ENCODE data around the gene EFEMP1. TPM values are rescaled to one million over a fixed set of nuclear protein-coding genes. Genes with fewer than 3 reads are reported as not detected.
A peak's percentile ranks its signal among the peaks of the same experiment; 100 is the strongest.

EFEMP1 gene
- total RNA-seq, 4 donors from 2014 or later: 11.2 to 68.3 (median 41.8) TPM

DNA sequence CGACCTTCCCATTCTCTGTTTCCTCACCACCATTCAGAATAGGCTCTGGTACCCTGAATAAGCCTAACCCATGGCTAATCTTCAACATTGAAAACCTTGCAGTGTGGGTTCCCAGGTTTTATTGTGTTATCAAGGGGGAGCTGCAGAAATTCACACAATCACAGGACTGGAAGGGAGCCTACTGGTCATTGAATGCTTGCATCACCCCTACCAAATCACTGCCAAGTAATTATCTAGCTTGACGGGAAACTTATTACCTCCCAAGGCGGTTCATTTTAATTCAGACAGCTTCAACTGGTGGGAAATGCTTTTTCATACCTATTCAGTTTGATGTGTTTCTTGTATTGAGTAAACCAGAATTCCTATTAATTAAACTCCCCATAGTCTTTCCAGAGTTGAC lies 33.6 kb upstream of the EFEMP1 start:
- H3K27me3 ChIP-seq: no peaks in the 10 kb centered on the region
- TF ChIP-seq, protein P1, sequence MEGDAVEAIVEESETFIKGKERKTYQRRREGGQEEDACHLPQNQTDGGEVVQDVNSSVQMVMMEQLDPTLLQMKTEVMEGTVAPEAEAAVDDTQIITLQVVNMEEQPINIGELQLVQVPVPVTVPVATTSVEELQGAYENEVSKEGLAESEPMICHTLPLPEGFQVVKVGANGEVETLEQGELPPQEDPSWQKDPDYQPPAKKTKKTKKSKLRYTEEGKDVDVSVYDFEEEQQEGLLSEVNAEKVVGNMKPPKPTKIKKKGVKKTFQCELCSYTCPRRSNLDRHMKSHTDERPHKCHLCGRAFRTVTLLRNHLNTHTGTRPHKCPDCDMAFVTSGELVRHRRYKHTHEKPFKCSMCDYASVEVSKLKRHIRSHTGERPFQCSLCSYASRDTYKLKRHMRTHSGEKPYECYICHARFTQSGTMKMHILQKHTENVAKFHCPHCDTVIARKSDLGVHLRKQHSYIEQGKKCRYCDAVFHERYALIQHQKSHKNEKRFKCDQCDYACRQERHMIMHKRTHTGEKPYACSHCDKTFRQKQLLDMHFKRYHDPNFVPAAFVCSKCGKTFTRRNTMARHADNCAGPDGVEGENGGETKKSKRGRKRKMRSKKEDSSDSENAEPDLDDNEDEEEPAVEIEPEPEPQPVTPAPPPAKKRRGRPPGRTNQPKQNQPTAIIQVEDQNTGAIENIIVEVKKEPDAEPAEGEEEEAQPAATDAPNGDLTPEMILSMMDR (IDR thresholded peaks at IDR 0.05): no peak
- no peak for TF ChIP-seq POLR2A (IDR thresholded peaks at IDR 0.05)
- no peak overlapping the region for H3K27ac ChIP-seq
- H3K9me3 ChIP-seq: no peaks in the 10 kb centered on the region
- H3K36me3 ChIP-seq: no peaks in the 10 kb centered on the region
- no peak for DNase-seq
- H3K4me1 ChIP-seq: peaks cover 2 to 22% (median 6%) of the 10 kb centered on the region in 3 donors
- H3K4me3 ChIP-seq: no peak overlapping the region
- intact Hi-C loops (cut with DNase I): loop anchor here (5.0 kb wide), 1 partner anchor 180 kb away; no protein-coding TSS in a partner anchor
- WGBS, 2 donors: 76 to 83% methylated on average over 3 of the region's 3 CpGs

- Histone ChIP-seq H3K4me3 (no peak overlapping the region), H3K27me3 (no peaks in the 10 kb centered on the region), H3K4me1 (peaks cover 2 to 22% (median 6%) of the 10 kb centered on the region in 3 donors), H3K27ac (peak overlapping the region in 2 of 4 donors; percentile 19 to 38), H3K36me3 (no peaks in the 10 kb centered on the region), H3K9me3 (no peaks in the 10 kb centered on the region)
- WGBS, 2 donors: 64 to 71% methylated on average over 4 of the region's 4 CpGs
- DNase-seq: no peak
- intact Hi-C loops (cut with DNase I): loop anchor here (5.0 kb wide), 1 partner anchor 177 kb away; no protein-coding TSS in a partner anchor
- no peak for TF ChIP-seq POLR2A (IDR thresholded peaks at IDR 0.05)
Measured at GRCh38 chr2:55954306-55955035, 30.9 kb upstream of the EFEMP1 start.

- H3K4me1 ChIP-seq: peaks cover 0 to 3% (median 2%) of the 10 kb centered on the region in 3 donors
- DNase-seq: no peak
- H3K4me3 ChIP-seq: no peak overlapping the region
- intact Hi-C loops (cut with DNase I): no loop called here
- no peaks in the 10 kb centered on the region for H3K27me3 ChIP-seq
- TF ChIP-seq, protein P1 (IDR thresholded peaks at IDR 0.05): no peak
- TF ChIP-seq POLR2A (IDR thresholded peaks at IDR 0.05): no peak
- WGBS, 2 donors: 59 to 67% methylated on average over 4 of the region's 4 CpGs
- H3K36me3 ChIP-seq: no peaks in the 10 kb centered on the region
- H3K27ac ChIP-seq: no peak overlapping the region
- H3K9me3 ChIP-seq: no peaks in the 10 kb centered on the region
Measured at GRCh38 chr2:55952415-55952814, 28.8 kb upstream of the EFEMP1 start.

- DNase-seq: no peak
- no peaks in the 10 kb centered on the region for H3K4me1 ChIP-seq
- no peaks in the 10 kb centered on the region for H3K9me3 ChIP-seq
- no peaks in the 10 kb centered on the region for H3K27me3 ChIP-seq
- H3K4me3 ChIP-seq: no peak overlapping the region
- H3K36me3 ChIP-seq: no peaks in the 10 kb centered on the region
- TF ChIP-seq, protein P1 (IDR thresholded peaks at IDR 0.05): no peak
- TF ChIP-seq POLR2A (IDR thresholded peaks at IDR 0.05): no peak
- 87 to 91% methylated on average over 3 of the region's 5 CpGs for WGBS, 2 donors
- intact Hi-C loops (cut with DNase I): no loop called here
- H3K27ac ChIP-seq: no peak overlapping the region
Measured at GRCh38 chr2:55951533-55951932, 28.0 kb upstream of the EFEMP1 start.

DNA sequence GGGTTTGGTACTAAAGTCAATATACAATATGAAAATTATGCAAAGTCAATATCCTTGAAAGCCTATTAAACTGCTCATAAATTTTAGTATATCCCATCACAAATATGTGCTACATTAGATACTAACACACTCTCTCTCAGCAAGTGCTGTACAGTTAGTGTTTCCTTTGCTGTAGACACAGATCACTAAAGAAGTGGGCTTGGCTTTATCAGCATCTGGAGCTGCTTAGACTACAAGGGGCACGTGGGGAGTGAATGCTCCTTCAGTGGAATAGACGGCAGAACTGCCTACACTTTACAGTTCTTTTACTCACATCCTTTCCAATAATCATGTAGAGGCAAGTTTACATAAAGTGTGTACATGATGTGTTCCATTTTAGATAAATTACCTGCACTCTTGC lies 26.0 kb upstream of the EFEMP1 start:
- no peak for DNase-seq
- TF ChIP-seq, protein P1 (IDR thresholded peaks at IDR 0.05): no peak
- TF ChIP-seq POLR2A (IDR thresholded peaks at IDR 0.05): no peak
- H3K9me3 ChIP-seq: no peaks in the 10 kb centered on the region
- H3K27ac ChIP-seq: no peak overlapping the region
- no peaks in the 10 kb centered on the region for H3K27me3 ChIP-seq
- 15 to 17% methylated on average over 2 of the region's 2 CpGs for WGBS, 2 donors
- H3K36me3 ChIP-seq: no peaks in the 10 kb centered on the region
- H3K4me1 ChIP-seq: no peaks in the 10 kb centered on the region
- intact Hi-C loops (cut with DNase I): no loop called here
- H3K4me3 ChIP-seq: no peak overlapping the region

All from esophagus squamous epithelium (tissue), 5 donors.